GM12878 (cell line): ENCODE results near the gene IL20RB. TPM values are rescaled to one million over a fixed set of nuclear protein-coding genes. Genes with fewer than 3 reads are reported as not detected.
A peak's percentile ranks its signal among the peaks of the same experiment; 100 is the strongest.

ENCODE experiments used
- ATAC-seq: fragments of 200-7000 bp; cut with Tn5 transposase; 3 replicates; pipeline ENCODE4 v1.9.1; 2020; ENCODE audit warnings: mild to moderate bottlenecking, moderate library complexity
- BruUV-seq: library from RNA; stranded (reverse); fragments of 400-500 nt; replicated peaks from 2 replicates; lab custom pipeline; 2021; lab: Mats Ljungman, UMichigan
- CTCF ChIA-PET: fragments of 300-600 bp; sonication (Branson Sonifier 250); formaldehyde crosslinking; extraction: SDS; loops from one replicate; lab custom pipeline; 2021; ENCODE audit warnings: inconsistent platforms; lab: Yijun Ruan, JAX
- POLR2A ChIA-PET: fragments of 350-600 bp; formaldehyde crosslinking; extraction: SDS; loops from one replicate; lab custom pipeline; 2021; ENCODE audit warnings: inconsistent platforms; lab: Charles Lee
- RAD21 ChIA-PET: fragments of 300-600 bp; sonication (Branson Sonifier 250); formaldehyde crosslinking; loops from one replicate; lab custom pipeline; 2023; ENCODE audit warnings: antibody characterized with exemption; ENCODE audit not compliant: unreplicated experiment; lab: Charles Lee
- SMC1A ChIA-PET: fragments of 300-600 bp; sonication (Branson Sonifier 250); formaldehyde crosslinking; loops from one replicate; lab custom pipeline; 2023; ENCODE audit not compliant: unreplicated experiment, uncharacterized antibody; lab: Charles Lee
- DNase-seq: peaks from one replicate; pipeline ENCODE4 v3.0.0-alpha.2; 2011; ENCODE audit warnings: low read depth, low spot score
- FAIRE-seq: peaks from 3 replicates; lab custom pipeline; 2011; peaks lifted over from hg19 to GRCh38; lab: Jason Lieb, UNC
- H2AFZ ChIP-seq: 2 replicates; pipeline ENCODE4 v1.6.0; 2011; ENCODE audit warnings: low read depth, low read length, control low read depth; ENCODE audit not compliant: control insufficient read depth
- H3K27ac ChIP-seq: 2 replicates; pipeline ENCODE4 v1.5.1; 2011; ENCODE audit warnings: control low read depth; ENCODE audit not compliant: control insufficient read depth, insufficient read depth
- H3K27me3 ChIP-seq, 2 experiments: replicated peaks in 1 of 2; 2 replicates each; pipeline versions ENCODE4 v1.6.0 to v1.6.1; 2011; ENCODE audit warnings: low read length in 1 of 2; ENCODE audit not compliant: control insufficient read depth in 2 of 2, insufficient read depth in 2 of 2
- H3K36me3 ChIP-seq, 2 experiments: 2 replicates each; pipeline ENCODE4 v1.5.1; 2011; ENCODE audit warnings: low read length in 1 of 2; ENCODE audit not compliant: control insufficient read depth in 2 of 2, insufficient read depth in 2 of 2
- H3K4me1 ChIP-seq: 2 replicates; pipeline ENCODE4 v1.6.1; 2011; ENCODE audit warnings: mild to moderate bottlenecking, low read length, moderate library complexity, mixed read lengths; ENCODE audit not compliant: control insufficient read depth, insufficient read depth
- H3K4me2 ChIP-seq: 2 replicates; pipeline ENCODE4 v1.6.0; 2011; ENCODE audit warnings: control low read depth; ENCODE audit not compliant: control insufficient read depth, insufficient read depth
- H3K4me3 ChIP-seq: fragments of 200-600 bp; sonication (generic); 2 replicates; pipeline ENCODE4 v1.5.1; 2016
- H3K79me2 ChIP-seq: 2 replicates; pipeline ENCODE4 v1.6.0; 2011; ENCODE audit warnings: low read length; ENCODE audit not compliant: control insufficient read depth, insufficient read depth
- H3K9ac ChIP-seq: 2 replicates; pipeline ENCODE4 v1.8.0; 2011; ENCODE audit warnings: low read length, control low read depth, mixed read lengths; ENCODE audit not compliant: control insufficient read depth, insufficient read depth
- H3K9me3 ChIP-seq: replicated peaks from 3 replicates; pipeline ENCODE4 v1.5.1; 2011; ENCODE audit warnings: mild to moderate bottlenecking, low read length; ENCODE audit not compliant: control insufficient read depth, insufficient read depth
- H4K20me1 ChIP-seq: 2 replicates; pipeline ENCODE4 v1.6.0; 2011; ENCODE audit not compliant: control insufficient read depth, insufficient read depth
- BACH1 ChIP-seq: fragments of 450-650 bp; IDR thresholded peaks from 2 replicates; pipeline ENCODE4 v1.6.1; 2017; ENCODE audit warnings: mild to moderate bottlenecking, borderline replicate concordance
- CREM ChIP-seq: IDR thresholded peaks from 2 replicates; pipeline ENCODE4 v1.6.1; 2014; ENCODE audit warnings: antibody characterized with exemption, low read depth
- EED ChIP-seq: sonication (generic); IDR thresholded peaks from 2 replicates; pipeline ENCODE4 v1.6.1; 2016; ENCODE audit warnings: antibody characterized with exemption, low read depth
- EP300 ChIP-seq, 2 experiments: fragments of 150-350 bp in 1 of 2; IDR thresholded peaks; 2 replicates each; pipeline ENCODE4 v1.6.1; 2011 to 2012; ENCODE audit warnings: low read depth in 2 of 2, low read length in 2 of 2, borderline replicate concordance in 1 of 2, improper control_type of control experiment in 1 of 2, inconsistent platforms in 1 of 2; ENCODE audit not compliant: control insufficient read depth in 1 of 2
- HDGF ChIP-seq: fragments of 450-650 bp; IDR thresholded peaks from 2 replicates; pipeline ENCODE4 v1.6.1; 2016; ENCODE audit warnings: antibody characterized with exemption
- MEF2A ChIP-seq: IDR thresholded peaks from 2 replicates; pipeline ENCODE4 v1.6.1; 2011; ENCODE audit warnings: low read depth, mild to moderate bottlenecking, low read length, moderate library complexity; ENCODE audit not compliant: insufficient read depth
- MYC ChIP-seq: IDR thresholded peaks from 2 replicates; pipeline ENCODE4 v1.6.1; 2011; ENCODE audit warnings: mild to moderate bottlenecking, low read length, moderate library complexity, inconsistent platforms; ENCODE audit not compliant: insufficient read depth, insufficient replicate concordance, insufficient read length, severe bottlenecking
- NFYB ChIP-seq: IDR thresholded peaks from 2 replicates; pipeline ENCODE4 v1.6.1; 2011; ENCODE audit warnings: low read depth, mild to moderate bottlenecking, low read length, improper control_type of control experiment, moderate library complexity; ENCODE audit not compliant: insufficient read depth
- PAX8 ChIP-seq: fragments of 450-650 bp; IDR thresholded peaks from 2 replicates; pipeline ENCODE4 v1.6.1; 2017; ENCODE audit warnings: mild to moderate bottlenecking, moderate library complexity
- POU2F2 ChIP-seq: IDR thresholded peaks from 3 replicates; pipeline ENCODE4 v1.6.1; 2011; ENCODE audit warnings: low read depth, mild to moderate bottlenecking, low read length, borderline replicate concordance
- RAD51 ChIP-seq: fragments of 450-650 bp; IDR thresholded peaks from 2 replicates; pipeline ENCODE4 v1.6.1; 2016; ENCODE audit warnings: moderate library complexity, mild to moderate bottlenecking, inconsistent platforms
- RELB ChIP-seq: fragments of 450-650 bp; IDR thresholded peaks from 2 replicates; pipeline ENCODE4 v1.6.1; 2017; ENCODE audit warnings: low read depth, mild to moderate bottlenecking, moderate library complexity
- WGBS: methylation state at CpG from one replicate; pipeline ENCODE4 v1.1.6; 2016; ENCODE audit warnings: low lambda C conversion rate; ENCODE audit not compliant: insufficient replicate concordance, insufficient coverage; ENCODE audit errors: missing lambda C conversion rate; 5-methylcytosine and 5-hydroxymethylcytosine counted together
- in situ Hi-C: fragments of 300-500 bp; cut with MboI; formaldehyde crosslinking; loops from 9 replicates; pipeline ENCODE4 v1.14.3; 2018; ENCODE audit warnings: mixed read lengths
- intact Hi-C: fragments of 100-400 bp; cut with micrococcal nuclease; formaldehyde crosslinking; loops from one replicate; pipeline ENCODE4 v1.14.2; 2022; ENCODE audit not compliant: unreplicated experiment
- polyA plus RNA-seq, 11 experiments: library from polyadenylated mRNA; depleted of rRNA in 4 of 11; unstranded in 6 of 11; stranded (reverse) in 5 of 11; fragments of >200 nt; fragmentation: Nextera tagmentation in 4 of 11; fragmentation: Illumina TruSeq in 1 of 11; extraction: Ambion mirVana in 4 of 11; extraction: Trizol in 1 of 11; gene quantifications; 1 replicate in 1 of 11; 2 replicates in 10 of 11; pipeline versions ENCODE4 v1.2.1 to v1.2.3, GENCODE V29; 2011 to 2016; ENCODE audit warnings: inconsistent platforms in 2 of 11, missing spikeins in 2 of 11, low read depth in 1 of 11
- total RNA-seq, 4 experiments: library from RNA; depleted of rRNA in 3 of 4; stranded (reverse); fragments of >200 nt in 3 of 4; fragmentation: Illumina TruSeq in 1 of 4; extraction: Trizol in 1 of 4; gene quantifications; 2 replicates each; pipeline versions ENCODE4 v1.2.1 to v1.2.3, GENCODE V29; 2013 to 2021
- TF ChIP-seq, protein P1 (sequence below): fragments of 450-650 bp; IDR thresholded peaks from 2 replicates; pipeline ENCODE4 v1.6.1; 2017; ENCODE audit warnings: antibody characterized with exemption, mild to moderate bottlenecking, moderate library complexity
- TF ChIP-seq, protein P2 (sequence below), 3 experiments: IDR thresholded peaks in 2 of 3; conservative IDR thresholded peaks in 1 of 3; 2 replicates each; pipeline ENCODE4 v1.5.1; 2011; ENCODE audit warnings: low read depth in 3 of 3, low read length in 3 of 3, mild to moderate bottlenecking in 3 of 3, control low read depth in 2 of 3, moderate library complexity in 2 of 3, inconsistent platforms in 1 of 3, mixed read lengths in 1 of 3; ENCODE audit not compliant: control insufficient read depth in 2 of 3, insufficient read depth in 1 of 3; ENCODE audit errors: extremely low read depth in 1 of 3

The IL20RB gene
- total and polyA plus RNA-seq, 10 of the 15 experiments (the other 5 are each of a cell fraction or from before 2014, with no cell fraction given): 0.21 to 1.1 (median 0.54) TPM

DNA sequence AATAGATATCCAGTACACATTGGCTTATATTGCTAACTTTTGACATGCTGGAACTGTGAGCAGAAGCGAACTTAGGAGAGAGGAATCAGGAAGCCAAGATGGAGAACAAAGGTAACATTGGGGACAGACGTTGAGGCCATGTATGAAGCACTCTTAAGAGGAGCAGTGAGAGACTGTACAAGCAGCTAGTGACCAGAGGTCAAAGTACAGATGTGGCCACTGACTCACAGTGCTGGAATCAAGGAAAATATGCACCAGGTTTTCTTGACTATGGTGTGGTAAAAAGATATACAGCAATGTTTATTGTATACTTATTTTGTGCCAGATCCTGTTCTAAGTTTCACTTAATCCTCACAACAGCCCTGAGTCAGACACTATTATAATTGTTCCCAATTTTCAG, 2.0 kb upstream of the IL20RB start:
- Histone ChIP-seq H3K4me1 (no peaks in the 10 kb centered on the region), H3K27ac (no peak overlapping the region), H3K4me3 (no peak overlapping the region), H2AFZ (no peak overlapping the region), H3K9ac (no peak overlapping the region), H3K79me2 (no peaks in the 10 kb centered on the region), H4K20me1 (no peaks in the 10 kb centered on the region), H3K9me3 (no peaks in the 10 kb centered on the region), H3K36me3 (no peaks in the 10 kb centered on the region), H3K27me3 (no peaks in the 10 kb centered on the region), H3K4me2 (no peak overlapping the region)
- BruUV-seq: no TSS peak
- POLR2A ChIA-PET: no interaction called here
- WGBS: 68% methylated on average over 2 of the region's 2 CpGs
- CTCF ChIA-PET: interaction anchor here (1.0 kb wide), 1 partner anchor 280 kb away, joined by 3 read pairs; no protein-coding TSS in a partner anchor
- RAD21 ChIA-PET: interaction anchor here (1.4 to 2.2 kb wide), 3 partner anchors 11 to 94 kb away, joined by 4 to 6 read pairs (median 5); partner anchors contain the start of gene NCK1
- ATAC-seq: peak; percentile 27; the same call in 2 of the 3 replicates
- DNase-seq: no peak
- SMC1A ChIA-PET: interaction anchor here (1.1 kb wide), 1 partner anchor 13 kb away, joined by 4 read pairs; no protein-coding TSS in a partner anchor
- TF ChIP-seq NFYB: no peak
- no peak for TF ChIP-seq HDGF
- no peak for TF ChIP-seq CREM
- TF ChIP-seq EED: no peak
- TF ChIP-seq, protein P1, sequence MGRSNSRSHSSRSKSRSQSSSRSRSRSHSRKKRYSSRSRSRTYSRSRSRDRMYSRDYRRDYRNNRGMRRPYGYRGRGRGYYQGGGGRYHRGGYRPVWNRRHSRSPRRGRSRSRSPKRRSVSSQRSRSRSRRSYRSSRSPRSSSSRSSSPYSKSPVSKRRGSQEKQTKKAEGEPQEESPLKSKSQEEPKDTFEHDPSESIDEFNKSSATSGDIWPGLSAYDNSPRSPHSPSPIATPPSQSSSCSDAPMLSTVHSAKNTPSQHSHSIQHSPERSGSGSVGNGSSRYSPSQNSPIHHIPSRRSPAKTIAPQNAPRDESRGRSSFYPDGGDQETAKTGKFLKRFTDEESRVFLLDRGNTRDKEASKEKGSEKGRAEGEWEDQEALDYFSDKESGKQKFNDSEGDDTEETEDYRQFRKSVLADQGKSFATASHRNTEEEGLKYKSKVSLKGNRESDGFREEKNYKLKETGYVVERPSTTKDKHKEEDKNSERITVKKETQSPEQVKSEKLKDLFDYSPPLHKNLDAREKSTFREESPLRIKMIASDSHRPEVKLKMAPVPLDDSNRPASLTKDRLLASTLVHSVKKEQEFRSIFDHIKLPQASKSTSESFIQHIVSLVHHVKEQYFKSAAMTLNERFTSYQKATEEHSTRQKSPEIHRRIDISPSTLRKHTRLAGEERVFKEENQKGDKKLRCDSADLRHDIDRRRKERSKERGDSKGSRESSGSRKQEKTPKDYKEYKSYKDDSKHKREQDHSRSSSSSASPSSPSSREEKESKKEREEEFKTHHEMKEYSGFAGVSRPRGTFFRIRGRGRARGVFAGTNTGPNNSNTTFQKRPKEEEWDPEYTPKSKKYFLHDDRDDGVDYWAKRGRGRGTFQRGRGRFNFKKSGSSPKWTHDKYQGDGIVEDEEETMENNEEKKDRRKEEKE: no peak
- no peak for TF ChIP-seq RELB
- TF ChIP-seq RAD51: no peak
- no peak for TF ChIP-seq MYC
- TF ChIP-seq BACH1: no peak
- no peak for TF ChIP-seq PAX8
- no peak for TF ChIP-seq EP300 (IDR thresholded peaks at IDR 0.05; ENCODE audit: borderline replicate concordance in 1 of 2, control insufficient read depth in 1 of 2, low read depth in 2 of 2, low read length in 2 of 2)
- TF ChIP-seq MEF2A: no peak
- no peak for TF ChIP-seq POU2F2
- TF ChIP-seq, protein P2, sequence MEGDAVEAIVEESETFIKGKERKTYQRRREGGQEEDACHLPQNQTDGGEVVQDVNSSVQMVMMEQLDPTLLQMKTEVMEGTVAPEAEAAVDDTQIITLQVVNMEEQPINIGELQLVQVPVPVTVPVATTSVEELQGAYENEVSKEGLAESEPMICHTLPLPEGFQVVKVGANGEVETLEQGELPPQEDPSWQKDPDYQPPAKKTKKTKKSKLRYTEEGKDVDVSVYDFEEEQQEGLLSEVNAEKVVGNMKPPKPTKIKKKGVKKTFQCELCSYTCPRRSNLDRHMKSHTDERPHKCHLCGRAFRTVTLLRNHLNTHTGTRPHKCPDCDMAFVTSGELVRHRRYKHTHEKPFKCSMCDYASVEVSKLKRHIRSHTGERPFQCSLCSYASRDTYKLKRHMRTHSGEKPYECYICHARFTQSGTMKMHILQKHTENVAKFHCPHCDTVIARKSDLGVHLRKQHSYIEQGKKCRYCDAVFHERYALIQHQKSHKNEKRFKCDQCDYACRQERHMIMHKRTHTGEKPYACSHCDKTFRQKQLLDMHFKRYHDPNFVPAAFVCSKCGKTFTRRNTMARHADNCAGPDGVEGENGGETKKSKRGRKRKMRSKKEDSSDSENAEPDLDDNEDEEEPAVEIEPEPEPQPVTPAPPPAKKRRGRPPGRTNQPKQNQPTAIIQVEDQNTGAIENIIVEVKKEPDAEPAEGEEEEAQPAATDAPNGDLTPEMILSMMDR (IDR thresholded peaks at IDR 0.05 in 2 of 3, conservative IDR thresholded peaks at IDR 0.05 in 1 of 3; ENCODE audit: control insufficient read depth in 2 of 3, extremely low read depth in 1 of 3, insufficient read depth in 1 of 3, low read depth in 3 of 3, low read length in 3 of 3): no peak
- intact Hi-C loops (no loop called here), in situ Hi-C loops (no loop called here)
- no peak for FAIRE-seq
